Common myeloid progenitor, CD34-positive (primary cell): ENCODE results near the gene PEX14.
"Not testable (repeated sequence)": the region's sequence is repeated elsewhere in the genome, so short reads cannot be mapped to it uniquely, and the experiment has no call there.

Experiments used
- CTCF ChIA-PET: fragments of 350-600 bp; sonication (Branson Sonifier 250); formaldehyde crosslinking; loops from one replicate; lab custom pipeline; 2021; ENCODE audit warnings: antibody characterized with exemption; lab: Charles Lee
- POLR2A ChIA-PET: fragments of 350-600 bp; sonication (Branson Sonifier 250); formaldehyde crosslinking; loops from one replicate; lab custom pipeline; 2021; ENCODE audit warnings: antibody characterized with exemption; lab: Charles Lee
- DNase-seq, 3 donors: peaks; one replicate each; pipeline versions ENCODE4 v3.0.0 to v3.0.0-alpha.2; 2013
- H3K27ac ChIP-seq, 2 experiments: 1 replicate in 1 of 2; 2 replicates in 1 of 2; pipeline ENCODE4 v1.7.0; 2013; ENCODE audit warnings: inconsistent platforms in 2 of 2, low read length in 2 of 2, mild to moderate bottlenecking in 2 of 2, low read depth in 1 of 2, moderate library complexity in 1 of 2; ENCODE audit not compliant: severe bottlenecking in 2 of 2, insufficient read depth in 1 of 2, poor library complexity in 1 of 2
- H3K27me3 ChIP-seq, 5 experiments: replicated peaks in 2 of 5; 1 replicate in 3 of 5; 2 replicates in 2 of 5; pipeline versions ENCODE4 v1.6.1 to v1.7.0; 2013; ENCODE audit warnings: low read length in 4 of 5, mild to moderate bottlenecking in 2 of 5, moderate library complexity in 2 of 5, inconsistent platforms in 1 of 5; ENCODE audit not compliant: insufficient read depth in 5 of 5, control insufficient read depth in 4 of 5
- H3K36me3 ChIP-seq, 4 experiments: 1 replicate in 2 of 4; 2 replicates in 2 of 4; pipeline versions ENCODE4 v1.6.1 to v1.7.0; 2013; ENCODE audit warnings: low read length in 3 of 4, control low read depth in 1 of 4, mild to moderate bottlenecking in 1 of 4; ENCODE audit not compliant: control insufficient read depth in 4 of 4, insufficient read depth in 4 of 4
- H3K4me1 ChIP-seq, 4 experiments: 1 replicate in 3 of 4; 2 replicates in 1 of 4; pipeline versions ENCODE4 v1.6.1 to v1.7.1; 2013; ENCODE audit warnings: low read length in 3 of 4, mild to moderate bottlenecking in 3 of 4, control low read depth in 1 of 4, inconsistent platforms in 1 of 4, moderate library complexity in 1 of 4; ENCODE audit not compliant: control insufficient read depth in 4 of 4, insufficient read depth in 4 of 4; ENCODE audit errors: control extremely low read depth in 1 of 4
- H3K4me3 ChIP-seq, 7 experiments: 1 replicate in 4 of 7; 2 replicates in 3 of 7; pipeline versions ENCODE4 v1.5.1 to v1.7.0; 2013; ENCODE audit warnings: mild to moderate bottlenecking in 7 of 7, low read length in 6 of 7, moderate library complexity in 6 of 7, inconsistent platforms in 2 of 7, low read depth in 2 of 7, control low read depth in 1 of 7; ENCODE audit not compliant: insufficient read depth in 4 of 7, control insufficient read depth in 1 of 7; ENCODE audit errors: extremely low read depth in 1 of 7
- H3K9me3 ChIP-seq, 5 experiments: 1 replicate in 4 of 5; 2 replicates in 1 of 5; pipeline versions ENCODE4 v1.6.1 to v1.7.1; 2013; ENCODE audit warnings: low read length in 4 of 5, mild to moderate bottlenecking in 2 of 5, inconsistent platforms in 1 of 5, low read depth in 1 of 5, moderate library complexity in 1 of 5; ENCODE audit not compliant: control insufficient read depth in 4 of 5, insufficient read depth in 2 of 5; ENCODE audit errors: control extremely low read depth in 1 of 5
- WGBS: methylation state at CpG from one replicate; pipeline ENCODE4 v1.1.5; 2013; ENCODE audit not compliant: insufficient coverage; 5-methylcytosine and 5-hydroxymethylcytosine counted together

The PEX14 gene

DNA sequence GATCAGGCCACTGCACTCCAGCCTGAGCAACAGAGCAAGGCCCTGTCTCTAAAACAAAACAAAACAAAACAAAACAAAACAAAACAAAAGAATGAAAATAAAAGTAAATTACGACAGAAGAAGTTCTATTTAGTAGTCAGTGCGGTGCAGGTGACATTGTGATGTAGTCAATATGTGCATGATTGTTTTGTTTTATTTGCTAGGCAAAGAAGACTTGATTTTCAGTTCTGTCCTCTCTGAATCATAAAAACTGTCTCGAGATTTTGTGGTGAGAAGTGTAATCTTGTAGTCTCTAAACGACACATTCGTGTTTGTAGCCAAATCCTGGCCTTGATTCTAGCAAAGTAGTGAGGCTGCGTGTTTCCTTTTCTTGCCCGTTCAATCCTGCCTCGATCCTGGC lies 23.5 kb downstream of the PEX14 start:
- no peak overlapping the region for H3K4me3 ChIP-seq
- CTCF ChIA-PET, result interaction anchor here (1.7 to 10.0 kb wide), 3 partner anchors 12 to 66 kb away, joined by 5 to 118 read pairs (median 108); partner anchors contain the start of gene CENPS
- H3K36me3 ChIP-seq, result peaks cover 0 to 19% (median 3%) of the 10 kb centered on the region in 4 experiments
- POLR2A ChIA-PET, result no interaction called here
- 97% methylated on average over 8 of the region's 8 CpGs for WGBS
- no peak for DNase-seq
- H3K4me1 ChIP-seq, result peaks cover 0 to 17% (median 13%) of the 10 kb centered on the region in 4 experiments
- no peaks in the 10 kb centered on the region for H3K9me3 ChIP-seq
- no peaks in the 10 kb centered on the region for H3K27me3 ChIP-seq
- no peak overlapping the region for H3K27ac ChIP-seq

GRCh38 chr1:10502206-10502605 lies 27.5 kb downstream of the PEX14 start:
- Histone ChIP-seq H3K36me3 (peaks cover 0 to 4% (median 0%) of the 10 kb centered on the region in 4 experiments), H3K4me3 (no peak overlapping the region), H3K27me3 (no peaks in the 10 kb centered on the region), H3K9me3 (no peaks in the 10 kb centered on the region), H3K4me1 (peaks cover 0 to 7% (median 4%) of the 10 kb centered on the region in 4 experiments), H3K27ac (no peak overlapping the region)
- WGBS, result 100% methylated on average over 4 of the region's 5 CpGs
- ChIA-PET POLR2A (no interaction called here), CTCF (interaction anchor here (2.5 kb wide), 1 partner anchor 8 kb away, joined by 21 read pairs; no protein-coding TSS in a partner anchor)
- DNase-seq, result no peak

- H3K27ac ChIP-seq, result no peak overlapping the region
- no peaks in the 10 kb centered on the region for H3K27me3 ChIP-seq
- peaks cover 0 to 23% (median 18%) of the 10 kb centered on the region in 4 experiments for H3K4me1 ChIP-seq
- no peak overlapping the region for H3K4me3 ChIP-seq
- DNase-seq, result no peak
- H3K36me3 ChIP-seq, result no peaks in the 10 kb centered on the region
- 60% methylated on average over 3 of the region's 5 CpGs for WGBS
- H3K9me3 ChIP-seq, result no peaks in the 10 kb centered on the region
- POLR2A ChIA-PET, result no interaction called here
- CTCF ChIA-PET, result interaction anchor here (2.5 kb wide), 1 partner anchor 10 kb away, joined by 21 read pairs; no protein-coding TSS in a partner anchor
These were observed 29.5 kb downstream of the PEX14 start for GRCh38 chr1:10504249-10504648.

GRCh38 chr1:10506046-10506676 lies 31.4 kb downstream of the PEX14 start:
- POLR2A ChIA-PET, H3K4me3 ChIP-seq, H3K9me3 ChIP-seq, H3K36me3 ChIP-seq, H3K27ac ChIP-seq, H3K27me3 ChIP-seq, DNase-seq: not testable (repeated sequence)
- peaks cover 15 to 42% (median 33%) of the 10 kb centered on the region in 4 experiments for H3K4me1 ChIP-seq
- WGBS, result 96% methylated on average over 8 of the region's 12 CpGs
- CTCF ChIA-PET, result interaction anchor here (1.1 to 9.7 kb wide), 3 partner anchors 11 to 17 kb away, joined by 3 to 108 read pairs (median 3); no protein-coding TSS in a partner anchor

GRCh38 chr1:10506677-10507047 lies 31.9 kb downstream of the PEX14 start:
- WGBS, result 67% methylated on average over 4 of the region's 4 CpGs
- no peak for DNase-seq
- Histone ChIP-seq H3K9me3 (no peaks in the 10 kb centered on the region), H3K27ac (no peak overlapping the region), H3K4me3 (no peak overlapping the region), H3K36me3 (no peaks in the 10 kb centered on the region), H3K4me1 (peaks cover 20 to 47% (median 38%) of the 10 kb centered on the region in 4 experiments), H3K27me3 (no peaks in the 10 kb centered on the region)
- CTCF ChIA-PET, result interaction anchor here (0.8 to 9.7 kb wide), 9 partner anchors 11 to 403 kb away, joined by 3 to 108 read pairs (median 3); no protein-coding TSS in a partner anchor
- POLR2A ChIA-PET, result no interaction called here

DNA sequence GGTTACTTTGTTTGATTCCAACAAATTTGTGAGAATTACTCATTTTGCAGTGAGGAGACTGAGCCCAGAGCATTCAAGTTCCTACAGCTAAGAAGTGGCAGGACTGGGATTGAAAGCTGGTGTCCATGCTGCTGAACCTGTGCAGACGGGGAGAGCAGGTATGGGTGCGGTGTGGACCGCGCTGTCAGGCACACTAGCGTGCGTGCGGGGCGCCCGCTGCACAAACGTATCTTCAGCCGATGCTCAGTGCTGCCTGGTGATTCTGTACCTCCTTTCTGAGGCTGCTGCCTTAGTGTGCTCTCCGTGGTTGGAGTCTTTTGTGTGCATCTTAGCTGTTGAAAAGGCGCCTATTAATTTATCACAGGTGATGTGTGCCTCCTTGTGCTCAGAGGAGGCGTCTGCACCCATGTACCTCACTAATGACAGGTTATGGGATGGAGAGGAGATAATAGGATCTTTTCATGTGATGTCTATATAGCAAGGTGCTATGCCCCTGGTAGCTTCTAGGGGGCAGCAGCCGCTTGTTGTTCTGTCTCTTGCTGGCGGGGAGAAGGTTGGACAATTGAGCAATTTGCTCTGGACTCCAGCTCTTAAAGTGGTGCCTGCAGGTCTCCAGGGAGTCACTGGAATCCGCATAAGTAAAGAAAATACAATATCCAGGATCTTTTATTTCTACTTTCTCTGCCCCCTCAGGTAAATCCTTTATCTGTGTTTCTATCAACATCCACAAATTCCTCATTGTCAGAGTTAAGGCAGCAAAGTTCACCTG lies 32.5 kb downstream of the PEX14 start:
- no peaks in the 10 kb centered on the region for H3K27me3 ChIP-seq
- ChIA-PET POLR2A (interaction anchor here (0.9 kb wide), 1 partner anchor 8 kb away, joined by 3 read pairs; no protein-coding TSS in a partner anchor), CTCF (interaction anchor here (0.8 to 9.7 kb wide), 20 partner anchors 12 to 435 kb away, joined by 3 to 108 read pairs (median 3); no protein-coding TSS in a partner anchor)
- no peaks in the 10 kb centered on the region for H3K36me3 ChIP-seq
- DNase-seq, result peak; percentile 55 to 71 (median 69)
- H3K9me3 ChIP-seq, result no peaks in the 10 kb centered on the region
- no peak overlapping the region for H3K4me3 ChIP-seq
- H3K27ac ChIP-seq, result no peak overlapping the region
- peaks cover 21 to 53% (median 45%) of the 10 kb centered on the region in 4 experiments for H3K4me1 ChIP-seq
- 75% methylated on average over 12 of the region's 17 CpGs for WGBS
